ENCODE measurements around the gene SPINK2. TPM values are rescaled to one million over a fixed set of nuclear protein-coding genes. Genes with fewer than 3 reads are reported as not detected.

Gene SPINK2
- total RNA-seq, 4 donors from 2014 or later: not detected

- no peak for DNase-seq (ENCODE audit: low spot score in 2 of 2)
- TF ChIP-seq, protein P1, sequence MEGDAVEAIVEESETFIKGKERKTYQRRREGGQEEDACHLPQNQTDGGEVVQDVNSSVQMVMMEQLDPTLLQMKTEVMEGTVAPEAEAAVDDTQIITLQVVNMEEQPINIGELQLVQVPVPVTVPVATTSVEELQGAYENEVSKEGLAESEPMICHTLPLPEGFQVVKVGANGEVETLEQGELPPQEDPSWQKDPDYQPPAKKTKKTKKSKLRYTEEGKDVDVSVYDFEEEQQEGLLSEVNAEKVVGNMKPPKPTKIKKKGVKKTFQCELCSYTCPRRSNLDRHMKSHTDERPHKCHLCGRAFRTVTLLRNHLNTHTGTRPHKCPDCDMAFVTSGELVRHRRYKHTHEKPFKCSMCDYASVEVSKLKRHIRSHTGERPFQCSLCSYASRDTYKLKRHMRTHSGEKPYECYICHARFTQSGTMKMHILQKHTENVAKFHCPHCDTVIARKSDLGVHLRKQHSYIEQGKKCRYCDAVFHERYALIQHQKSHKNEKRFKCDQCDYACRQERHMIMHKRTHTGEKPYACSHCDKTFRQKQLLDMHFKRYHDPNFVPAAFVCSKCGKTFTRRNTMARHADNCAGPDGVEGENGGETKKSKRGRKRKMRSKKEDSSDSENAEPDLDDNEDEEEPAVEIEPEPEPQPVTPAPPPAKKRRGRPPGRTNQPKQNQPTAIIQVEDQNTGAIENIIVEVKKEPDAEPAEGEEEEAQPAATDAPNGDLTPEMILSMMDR (IDR thresholded peaks at IDR 0.05): no peak
- TF ChIP-seq POLR2AphosphoS5 (IDR thresholded peaks at IDR 0.05) (no peak), EP300 (IDR thresholded peaks at IDR 0.05) (no peak), POLR2A (IDR thresholded peaks at IDR 0.05) (no peak)
- H3K36me3 ChIP-seq: no peaks in the 10 kb centered on the region
- H3K27ac ChIP-seq: no peak overlapping the region
- no peaks in the 10 kb centered on the region for H3K27me3 ChIP-seq
- 34% methylated on average over 3 of the region's 3 CpGs for WGBS
- no peaks in the 10 kb centered on the region for H3K9me3 ChIP-seq
- no peaks in the 10 kb centered on the region for H3K4me1 ChIP-seq
- H3K4me3 ChIP-seq: no peak overlapping the region
Measured at GRCh38 chr4:56768316-56768715, 53.2 kb downstream of the SPINK2 start.

- TF ChIP-seq POLR2A (IDR thresholded peaks at IDR 0.05) (no peak), POLR2AphosphoS5 (IDR thresholded peaks at IDR 0.05) (no peak), EP300 (IDR thresholded peaks at IDR 0.05) (no peak)
- TF ChIP-seq, protein P1 (IDR thresholded peaks at IDR 0.05): no peak
- no peak for DNase-seq (ENCODE audit: low spot score in 2 of 2)
- Histone ChIP-seq H3K27ac (no peak overlapping the region), H3K27me3 (no peaks in the 10 kb centered on the region), H3K4me1 (no peaks in the 10 kb centered on the region), H3K4me3 (no peak overlapping the region), H3K9me3 (no peaks in the 10 kb centered on the region), H3K36me3 (no peaks in the 10 kb centered on the region)
Measured at GRCh38 chr4:56767567-56767966, 53.9 kb downstream of the SPINK2 start.

DNA sequence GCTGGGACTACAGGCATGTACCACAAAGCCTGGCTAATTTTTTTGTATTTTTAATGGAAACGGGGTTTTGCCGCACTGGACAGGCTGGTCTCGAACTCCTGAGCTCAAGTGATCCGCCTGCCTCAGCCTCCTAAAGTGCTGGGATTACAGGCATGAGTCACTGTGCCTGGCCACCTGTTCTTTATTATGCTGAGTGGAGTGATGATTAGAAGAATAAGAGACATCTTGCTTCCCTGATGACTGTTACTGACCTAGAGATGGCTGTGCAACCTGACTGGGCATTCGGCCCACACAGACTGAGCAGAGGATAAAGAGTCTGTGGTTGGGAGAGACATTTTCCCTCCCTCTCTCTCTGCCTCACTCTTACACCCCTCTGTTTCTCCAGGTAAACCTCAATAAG lies 56.7 kb downstream of the SPINK2 start:
- Histone ChIP-seq H3K4me1 (no peaks in the 10 kb centered on the region), H3K4me3 (no peak overlapping the region), H3K27me3 (no peaks in the 10 kb centered on the region), H3K27ac (no peak overlapping the region), H3K9me3 (no peaks in the 10 kb centered on the region), H3K36me3 (no peaks in the 10 kb centered on the region)
- WGBS: 72% methylated on average over 5 of the region's 5 CpGs
- no peak for DNase-seq (ENCODE audit: low spot score in 2 of 2)
- TF ChIP-seq POLR2A (IDR thresholded peaks at IDR 0.05): no peak
- TF ChIP-seq, protein P1 (IDR thresholded peaks at IDR 0.05): no peak
- TF ChIP-seq EP300 (IDR thresholded peaks at IDR 0.05): no peak
- TF ChIP-seq POLR2AphosphoS5 (IDR thresholded peaks at IDR 0.05): no peak

- Histone ChIP-seq H3K4me1 (no peaks in the 10 kb centered on the region), H3K27ac (no peak overlapping the region), H3K9me3 (no peaks in the 10 kb centered on the region), H3K36me3 (no peaks in the 10 kb centered on the region), H3K4me3 (no peak overlapping the region), H3K27me3 (no peaks in the 10 kb centered on the region)
- WGBS: 84% methylated on average over 1 of the region's 1 CpG
- TF ChIP-seq POLR2A (IDR thresholded peaks at IDR 0.05): no peak
- TF ChIP-seq EP300 (IDR thresholded peaks at IDR 0.05): no peak
- TF ChIP-seq, protein P1 (IDR thresholded peaks at IDR 0.05): no peak
- DNase-seq (ENCODE audit: low spot score in 2 of 2): no peak
Measured at GRCh38 chr4:56764223-56764622, 57.3 kb downstream of the SPINK2 start.

DNA sequence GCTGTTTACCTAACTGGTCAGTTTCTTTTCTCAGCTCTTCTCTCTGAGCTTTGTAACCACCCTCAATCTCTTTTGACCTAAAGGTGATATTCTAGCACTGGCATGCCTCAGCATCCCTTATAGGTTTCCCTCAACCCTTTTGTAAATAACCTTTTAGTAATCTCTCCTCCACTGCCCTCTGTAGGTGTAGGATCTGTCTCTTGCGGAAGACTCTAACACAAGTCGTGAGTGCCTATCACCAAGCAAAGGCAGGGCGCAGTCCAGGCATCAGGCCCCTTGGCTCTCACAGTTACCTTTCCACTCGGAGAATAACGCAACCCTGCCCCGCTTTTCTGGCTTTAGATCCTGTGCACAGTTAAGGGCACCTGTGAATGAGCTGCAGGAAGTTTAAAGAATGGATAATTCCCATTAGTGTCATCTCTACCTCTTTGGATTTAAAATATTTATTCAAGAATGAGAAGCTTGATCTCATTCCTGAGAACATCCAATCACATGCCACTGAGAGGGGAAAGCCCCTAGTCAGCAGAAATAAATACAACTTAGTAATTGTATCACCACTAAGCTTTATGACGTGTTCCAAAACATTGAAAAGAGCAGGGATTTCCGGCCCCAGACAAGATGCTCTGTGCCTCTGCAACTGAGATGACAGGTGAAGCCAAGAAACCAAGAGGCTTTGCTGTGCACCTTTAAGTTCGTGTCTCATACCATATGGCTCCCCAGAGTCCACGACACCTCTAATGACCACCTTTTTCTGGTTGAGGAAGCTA lies 58.8 kb downstream of the SPINK2 start:
- WGBS: 80% methylated on average over 10 of the region's 10 CpGs
- DNase-seq (ENCODE audit: low spot score in 2 of 2): no peak
- Histone ChIP-seq H3K4me1 (peaks cover 6% of the 10 kb centered on the region), H3K4me3 (no peak overlapping the region), H3K27me3 (no peaks in the 10 kb centered on the region), H3K36me3 (no peaks in the 10 kb centered on the region), H3K9me3 (no peaks in the 10 kb centered on the region), H3K27ac (no peak overlapping the region)
- TF ChIP-seq POLR2AphosphoS5 (IDR thresholded peaks at IDR 0.05): no peak
- TF ChIP-seq, protein P1 (IDR thresholded peaks at IDR 0.05): no peak
- no peak for TF ChIP-seq POLR2A (IDR thresholded peaks at IDR 0.05)
- TF ChIP-seq EP300 (IDR thresholded peaks at IDR 0.05): no peak
